ENCODE data around the gene SERPINA4.

The SERPINA4 gene

DNA sequence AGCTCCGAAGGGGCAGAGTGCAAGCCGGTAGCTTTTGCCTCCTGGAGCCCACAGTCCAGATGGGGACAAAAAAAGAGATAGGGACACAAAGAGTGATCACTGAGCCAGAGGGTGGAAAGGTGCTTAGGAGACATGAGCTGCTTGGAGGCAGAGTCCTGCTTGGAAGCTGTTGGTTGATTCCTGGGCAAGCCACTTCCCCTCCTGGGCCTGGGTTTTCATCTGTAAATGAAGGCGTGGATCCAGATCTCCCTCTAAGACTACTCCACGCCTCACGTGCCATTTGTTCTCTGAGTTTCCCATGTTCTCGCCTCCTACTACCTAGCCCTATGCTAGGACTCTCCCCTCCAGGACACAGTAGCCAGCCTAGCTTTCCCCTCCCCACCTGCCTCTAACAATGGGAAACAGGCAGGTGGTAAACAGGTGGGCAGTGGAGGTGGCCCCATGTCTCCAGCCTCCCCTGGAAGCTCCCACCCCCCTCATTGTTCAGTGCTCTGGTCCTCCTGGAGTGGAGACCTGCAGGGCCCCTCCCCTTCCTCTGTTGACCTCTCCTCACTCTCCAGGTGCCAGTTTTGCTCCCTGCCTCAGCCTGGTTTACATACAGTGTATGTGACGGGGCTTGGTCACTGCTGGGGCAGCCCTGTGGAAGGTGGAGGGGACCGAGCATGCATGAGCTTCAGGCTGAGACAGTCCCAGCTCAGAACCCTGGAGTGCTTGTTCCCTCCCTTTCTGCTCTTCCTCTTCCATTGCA is 54.8 kb downstream of the SERPINA4 start:
- no peak for DNase-seq

DNA sequence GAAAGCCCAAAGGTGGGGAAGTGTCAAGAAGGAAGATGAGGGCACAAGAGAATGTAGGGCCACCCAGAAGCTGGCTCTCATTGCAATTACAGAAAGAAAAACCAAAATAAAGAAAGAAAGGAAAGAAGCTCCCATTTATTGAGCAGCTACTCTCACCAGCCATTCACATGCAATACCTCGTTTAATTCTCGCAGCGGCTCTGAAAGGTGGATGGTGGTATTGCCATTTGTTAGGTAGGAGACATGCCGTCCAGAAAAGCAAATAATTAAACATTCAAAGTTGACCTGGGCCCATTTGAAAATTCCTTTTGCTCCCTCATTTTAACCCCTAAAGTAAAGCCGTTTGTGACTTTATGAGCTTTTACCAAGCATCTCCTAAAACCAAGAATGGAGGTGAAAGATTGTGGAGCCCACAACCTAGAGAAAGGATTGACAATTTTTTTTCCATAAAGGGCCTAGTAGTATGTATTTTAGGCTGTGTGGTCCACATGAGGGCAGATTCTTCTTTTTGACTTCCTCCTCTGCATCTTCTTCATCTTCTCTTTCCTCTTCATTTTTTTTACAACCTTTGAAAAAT is 56.2 kb downstream of the SERPINA4 start:
- no peak for DNase-seq

DNA sequence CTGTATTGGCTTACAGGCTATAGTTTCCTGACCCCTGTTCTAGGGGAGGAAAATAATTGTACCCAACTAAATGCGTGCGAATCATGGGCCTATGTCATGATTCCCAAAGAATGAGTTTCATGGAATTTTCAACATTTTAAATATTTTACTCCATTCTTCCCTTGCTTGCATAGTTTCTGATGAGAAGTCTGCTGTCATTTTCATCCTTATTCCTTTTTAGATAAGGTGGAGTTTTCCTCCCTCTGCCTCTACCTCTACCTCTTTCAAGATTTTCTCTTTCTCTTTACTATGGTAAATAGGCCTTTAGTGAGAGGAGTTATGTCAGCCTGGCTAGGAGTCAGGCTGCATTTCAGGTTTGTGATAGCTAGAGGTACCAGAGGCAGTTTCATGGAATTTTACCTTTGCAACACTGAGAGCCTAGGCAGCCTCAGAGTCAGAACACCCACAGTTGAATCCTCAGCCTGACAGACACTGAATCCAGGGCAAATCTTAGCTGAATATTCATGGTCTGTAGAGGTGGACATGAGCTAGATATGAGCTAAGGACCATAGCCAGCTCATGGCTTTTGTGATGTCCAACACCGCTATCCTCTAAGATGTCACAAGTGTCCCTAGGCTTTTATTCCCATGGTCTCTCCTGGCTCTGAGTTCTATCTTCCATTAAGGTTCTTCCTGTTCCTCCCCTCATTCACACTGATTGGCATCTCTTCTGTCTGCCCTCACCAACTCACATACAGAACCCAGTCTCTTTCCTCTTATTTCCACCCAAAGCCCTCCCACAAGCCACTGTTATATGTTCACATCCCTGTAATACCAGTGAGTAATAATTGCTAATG is 57.0 kb downstream of the SERPINA4 start:
- no peak for DNase-seq

DNA sequence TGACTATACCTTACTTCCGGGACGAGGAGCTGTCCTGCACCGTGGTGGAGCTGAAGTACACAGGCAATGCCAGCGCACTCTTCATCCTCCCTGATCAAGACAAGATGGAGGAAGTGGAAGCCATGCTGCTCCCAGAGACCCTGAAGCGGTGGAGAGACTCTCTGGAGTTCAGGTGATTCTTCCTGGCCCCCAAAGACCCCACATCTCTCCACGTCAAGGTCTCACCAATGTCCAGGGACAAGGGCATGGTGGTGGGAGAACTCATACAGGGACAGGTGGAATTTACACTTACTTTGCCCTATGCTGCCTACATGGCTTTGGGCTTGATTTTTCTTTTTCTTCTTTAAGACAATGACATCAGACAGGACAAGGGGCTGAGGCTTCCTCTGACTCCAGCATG is 58.1 kb downstream of the SERPINA4 start:
- no peak for DNase-seq

Data from C1 segment of cervical spinal cord (tissue), 14 donors.